ENCODE results near the gene RFT1.

DNA sequence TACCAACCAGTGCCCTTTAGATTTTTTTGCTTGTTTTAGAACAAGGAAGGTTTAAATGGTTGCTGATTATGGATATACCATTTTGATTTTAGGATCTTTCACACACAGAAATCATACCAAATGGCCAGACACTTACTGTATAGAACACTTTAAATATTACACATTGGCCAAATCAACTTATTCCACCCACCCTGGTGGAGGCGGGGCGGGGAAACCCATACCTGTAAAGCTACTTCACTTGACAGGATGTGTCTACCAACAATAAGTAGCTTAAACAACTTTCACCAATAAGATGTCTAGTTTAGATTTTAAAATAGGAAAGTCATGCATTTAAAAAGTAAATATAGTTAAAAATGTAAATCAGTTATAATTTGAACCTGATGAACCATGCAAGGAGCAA, 67.3 kb downstream of the RFT1 start:
- TF ChIP-seq PAX5 (IDR thresholded peaks at IDR 0.05; ENCODE audit: insufficient read depth, low read length, severe bottlenecking), result no peak
- no peak for TF ChIP-seq TAF1 (IDR thresholded peaks at IDR 0.05; ENCODE audit: low read depth, low read length)
- no peak for TF ChIP-seq POLR2A (IDR thresholded peaks at IDR 0.05; ENCODE audit: low read depth, low read length)
